K562 (cell line): ENCODE results near the gene ZNF385D. TPM values are rescaled to one million over a fixed set of nuclear protein-coding genes. Genes with fewer than 3 reads are reported as not detected.

Experiments used
- BRCA1 ChIP-seq, 2 experiments: fragments of 450-650 bp in 1 of 2; sonication (generic) in 1 of 2; formaldehyde crosslinking in 1 of 2; IDR thresholded peaks; 2 replicates each; pipeline versions ENCODE4 v1.5.0 to v1.6.1; 2017 to 2020; ENCODE audit warnings: mild to moderate bottlenecking in 1 of 2, missing genetic modification reagents in 1 of 2
- CREB5 ChIP-seq: fragments of 250-450 bp; sonication (Bioruptor Pico); IDR thresholded peaks from 2 replicates; pipeline ENCODE4 v1.5.0; 2020; ENCODE audit warnings: mild to moderate bottlenecking
- E2F8 ChIP-seq: fragments of 450-650 bp; IDR thresholded peaks from 2 replicates; pipeline ENCODE4 v1.7.1; 2018; ENCODE audit warnings: mild to moderate bottlenecking, low read depth; ENCODE audit not compliant: partially characterized antibody
- ELF4 ChIP-seq: fragments of 450-650 bp; formaldehyde crosslinking; IDR thresholded peaks from 2 replicates; pipeline ENCODE4 v1.4.0; 2022; ENCODE audit warnings: missing genetic modification characterization
- GTF2F1 ChIP-seq: IDR thresholded peaks from 2 replicates; pipeline ENCODE4 v1.6.1; 2011; ENCODE audit warnings: low read depth, low read length, improper control_type of control experiment
- HBP1 ChIP-seq: fragments of 450-650 bp; formaldehyde crosslinking; IDR thresholded peaks from 2 replicates; pipeline ENCODE4 v1.4.0; 2022; ENCODE audit warnings: missing genetic modification characterization
- JUN ChIP-seq, 2 experiments: sonication (generic) in 1 of 2; formaldehyde crosslinking in 1 of 2; IDR thresholded peaks; 2 replicates each; pipeline versions ENCODE4 v1.6.1 to v1.8.0; 2012 to 2022; ENCODE audit warnings: borderline replicate concordance in 2 of 2, mild to moderate bottlenecking in 2 of 2, improper control_type of control experiment in 1 of 2, low read depth in 1 of 2, low read length in 1 of 2, missing genetic modification reagents in 1 of 2
- KAT2B ChIP-seq: IDR thresholded peaks from one replicate; pipeline ENCODE4 v1.6.1; 2012; ENCODE audit warnings: low read depth, mild to moderate bottlenecking, control low read depth, inconsistent platforms, low read length, moderate library complexity
- KDM2B ChIP-seq: fragments of 250-450 bp; sonication (Bioruptor Pico); IDR thresholded peaks from 2 replicates; pipeline ENCODE4 v1.8.0; 2021; ENCODE audit warnings: mild to moderate bottlenecking, moderate library complexity
- MCM5 ChIP-seq: fragments of 450-650 bp; IDR thresholded peaks from 2 replicates; pipeline ENCODE4 v1.6.1; 2016; ENCODE audit warnings: low read depth
- PHB2 ChIP-seq: fragments of 450-650 bp; IDR thresholded peaks from 2 replicates; pipeline ENCODE4 v1.6.1; 2017; ENCODE audit warnings: low read depth
- POLR2AphosphoS2 ChIP-seq: IDR thresholded peaks from 2 replicates; pipeline ENCODE4 v1.6.1; 2012; ENCODE audit warnings: low read length, improper control_type of control experiment
- RB1 ChIP-seq: fragments of 450-650 bp; IDR thresholded peaks from 2 replicates; pipeline ENCODE4 v1.6.1; 2017; ENCODE audit warnings: low read depth, mild to moderate bottlenecking
- RBM17 ChIP-seq: fragments of 200-400 bp; formaldehyde crosslinking; IDR thresholded peaks from 2 replicates; pipeline ENCODE4 v1.6.1; 2017; ENCODE audit warnings: low read depth, mild to moderate bottlenecking, low read length, borderline replicate concordance
- RNF2 ChIP-seq: sonication (generic); IDR thresholded peaks from 2 replicates; pipeline ENCODE4 v1.6.1; 2016
- SMARCB1 ChIP-seq: IDR thresholded peaks from 2 replicates; pipeline ENCODE4 v1.6.1; 2011; ENCODE audit warnings: improper control_type of control experiment, low read depth; ENCODE audit not compliant: insufficient read length
- SNIP1 ChIP-seq: fragments of 450-650 bp; IDR thresholded peaks from 2 replicates; pipeline ENCODE4 v1.7.1; 2017; ENCODE audit warnings: low read depth, mild to moderate bottlenecking
- SOX6 ChIP-seq: fragments of 450-650 bp; IDR thresholded peaks from 2 replicates; pipeline ENCODE4 v1.6.1; 2014; ENCODE audit warnings: mild to moderate bottlenecking
- TCFL5 ChIP-seq: fragments of 250-450 bp; sonication (Bioruptor Pico); conservative IDR thresholded peaks from 2 replicates; pipeline ENCODE4 v1.6.1; 2021; ENCODE audit warnings: mild to moderate bottlenecking, moderate library complexity, matching md5 sums
- ZBTB8A ChIP-seq: fragments of 450-650 bp; IDR thresholded peaks from 2 replicates; pipeline ENCODE4 v1.6.1; 2018; ENCODE audit warnings: mild to moderate bottlenecking, moderate library complexity; ENCODE audit not compliant: partially characterized antibody
- ZNF408 ChIP-seq: fragments of 250-450 bp; sonication (Bioruptor Pico); IDR thresholded peaks from 2 replicates; pipeline ENCODE4 v1.4.0; 2020; ENCODE audit warnings: low read depth, mild to moderate bottlenecking, moderate library complexity
- ZNF75A ChIP-seq: fragments of 450-650 bp; formaldehyde crosslinking; IDR thresholded peaks from 2 replicates; pipeline ENCODE4 v1.4.0; 2020; ENCODE audit warnings: mild to moderate bottlenecking
- polyA plus RNA-seq, 8 experiments: library from polyadenylated mRNA; depleted of rRNA in 4 of 8; stranded (reverse) in 5 of 8; unstranded in 3 of 8; fragments of >200 nt; fragmentation: Nextera tagmentation in 2 of 8; fragmentation: Illumina TruSeq in 1 of 8; extraction: Ambion mirVana in 2 of 8; extraction: Trizol in 1 of 8; gene quantifications; 2 replicates each; pipeline versions ENCODE4 v1.2.1 to v1.2.3, GENCODE V29; 2011 to 2014; ENCODE audit warnings: inconsistent platforms in 1 of 8, missing spikeins in 1 of 8
- total RNA-seq, 7 experiments: library from RNA; depleted of rRNA in 6 of 7; stranded (reverse); fragments of >200 nt in 6 of 7; fragmentation: Illumina TruSeq in 2 of 7; extraction: Trizol in 2 of 7; gene quantifications; 2 replicates each; pipeline versions ENCODE4 v1.2.1 to v1.2.3, GENCODE V29; 2011 to 2021; ENCODE audit warnings: low replicate concordance in 1 of 7
- TF ChIP-seq, protein P1 (sequence below): fragments of 250-450 bp; sonication (Bioruptor Pico); IDR thresholded peaks from 2 replicates; pipeline ENCODE4 v1.5.1; 2021; ENCODE audit warnings: mild to moderate bottlenecking

The ZNF385D gene
- total and polyA plus RNA-seq, 9 of the 15 experiments (the other 6 are each of a cell fraction or from before 2014, with no cell fraction given), result 0.14 to 1.7 (median 0.51) TPM

DNA sequence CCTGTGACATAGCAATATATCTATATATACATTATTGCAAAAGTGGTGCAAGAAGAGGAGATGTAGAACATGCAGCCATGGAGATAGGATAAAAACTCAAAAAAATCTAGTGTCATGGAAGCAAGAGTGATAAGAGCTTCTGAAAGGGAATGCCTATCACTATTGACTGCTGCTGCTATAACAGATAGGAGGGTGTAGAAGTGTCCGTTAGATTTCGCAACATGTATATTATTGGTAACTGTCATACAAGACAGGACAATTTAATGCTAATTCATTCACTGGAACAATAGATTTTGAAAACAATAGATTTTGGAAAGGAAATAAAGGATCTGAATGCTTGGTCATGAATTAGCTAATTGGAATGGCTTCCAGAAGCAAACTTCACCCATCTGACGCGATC, 224.5 kb downstream of the ZNF385D start (continued):
- TF ChIP-seq RB1 (no peak), HBP1 (CRISPR knock-in tag) (no peak), TCFL5 (CRISPR knock-in tag) (no peak), POLR2AphosphoS2 (no peak), RNF2 (0 out of 2 replicates have a peak, but pooled peaks have one; percentile 42), SNIP1 (no peak), CREB5 (no peak), MCM5 (no peak), BRCA1 (IDR thresholded peaks at IDR 0.05) (no peak), BRCA1 (CRISPR knock-in tag; IDR thresholded peaks at IDR 0.05) (no peak), E2F8 (no peak), RBM17 (no peak), ELF4 (no peak), PHB2 (no peak), ZNF408 (CRISPR knock-in tag) (no peak), ZNF75A (CRISPR knock-in tag) (no peak), JUN (IDR thresholded peaks at IDR 0.05; ENCODE audit: borderline replicate concordance, low read depth, low read length) (no peak), JUN (CRISPR knock-in tag; IDR thresholded peaks at IDR 0.05; ENCODE audit: borderline replicate concordance) (no peak), GTF2F1 (no peak), KAT2B (no peak), ZBTB8A (no peak), SOX6 (peak; percentile 88), KDM2B (CRISPR knock-in tag) (no peak), SMARCB1 (no peak)
- TF ChIP-seq, protein P1, sequence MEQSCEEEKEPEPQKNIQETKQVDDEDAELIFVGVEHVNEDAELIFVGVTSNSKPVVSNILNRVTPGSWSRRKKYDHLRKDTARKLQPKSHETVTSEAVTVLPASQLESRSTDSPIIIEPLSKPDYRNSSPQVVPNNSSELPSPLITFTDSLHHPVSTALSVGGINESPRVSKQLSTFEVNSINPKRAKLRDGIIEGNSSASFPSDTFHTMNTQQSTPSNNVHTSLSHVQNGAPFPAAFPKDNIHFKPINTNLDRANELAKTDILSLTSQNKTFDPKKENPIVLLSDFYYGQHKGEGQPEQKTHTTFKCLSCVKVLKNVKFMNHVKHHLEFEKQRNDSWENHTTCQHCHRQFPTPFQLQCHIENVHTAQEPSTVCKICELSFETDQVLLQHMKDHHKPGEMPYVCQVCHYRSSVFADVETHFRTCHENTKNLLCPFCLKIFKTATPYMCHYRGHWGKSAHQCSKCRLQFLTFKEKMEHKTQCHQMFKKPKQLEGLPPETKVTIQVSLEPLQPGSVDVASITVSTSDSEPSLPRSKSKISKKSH, result no peak
